ENCODE results near the gene ZNF594. TPM values are rescaled to one million over a fixed set of nuclear protein-coding genes. Genes with fewer than 3 reads are reported as not detected.
"Not testable (repeated sequence)": the region's sequence is repeated elsewhere in the genome, so short reads cannot be mapped to it uniquely, and the experiment has no call there.

The ZNF594 gene
- total RNA-seq, 1 donor from 2014 or later = 8.9 TPM

- not testable (repeated sequence) for H3K9me3 ChIP-seq (ENCODE audit: control insufficient read depth in 3 of 3, low read length in 3 of 3); H3K4me3 ChIP-seq (ENCODE audit: low read length in 3 of 3); H3K27ac ChIP-seq (ENCODE audit: low read depth, low read length); H3K36me3 ChIP-seq (ENCODE audit: control insufficient read depth in 3 of 3, insufficient read depth in 3 of 3, low read length in 3 of 3); H3K4me1 ChIP-seq (ENCODE audit: control insufficient read depth in 3 of 3, insufficient read depth in 3 of 3, low read length in 3 of 3); H3K9ac ChIP-seq (ENCODE audit: low read depth in 1 of 3, low read length in 3 of 3); H3K27me3 ChIP-seq (ENCODE audit: control insufficient read depth in 3 of 3, insufficient read depth in 3 of 3, low read length in 3 of 3)
Measured at GRCh38 chr17:5138198-5138544, 53.5 kb downstream of the ZNF594 start.

GRCh38 chr17:5137511-5138197 lies 54.0 kb downstream of the ZNF594 start:
- not testable (repeated sequence) for H3K27ac ChIP-seq (ENCODE audit: low read depth, low read length); H3K9me3 ChIP-seq (ENCODE audit: control insufficient read depth in 3 of 3, low read length in 3 of 3); H3K27me3 ChIP-seq (ENCODE audit: control insufficient read depth in 3 of 3, insufficient read depth in 3 of 3, low read length in 3 of 3); H3K36me3 ChIP-seq (ENCODE audit: control insufficient read depth in 3 of 3, insufficient read depth in 3 of 3, low read length in 3 of 3); H3K4me1 ChIP-seq (ENCODE audit: control insufficient read depth in 3 of 3, insufficient read depth in 3 of 3, low read length in 3 of 3); H3K4me3 ChIP-seq (ENCODE audit: low read length in 3 of 3); H3K9ac ChIP-seq (ENCODE audit: low read depth in 1 of 3, low read length in 3 of 3)

GRCh38 chr17:5136580-5137412 lies 54.9 kb downstream of the ZNF594 start:
- not testable (repeated sequence) for H3K27me3 ChIP-seq (ENCODE audit: control insufficient read depth in 3 of 3, insufficient read depth in 3 of 3, low read length in 3 of 3); H3K4me3 ChIP-seq (ENCODE audit: low read length in 3 of 3); H3K27ac ChIP-seq (ENCODE audit: low read depth, low read length); H3K4me1 ChIP-seq (ENCODE audit: control insufficient read depth in 3 of 3, insufficient read depth in 3 of 3, low read length in 3 of 3); H3K9me3 ChIP-seq (ENCODE audit: control insufficient read depth in 3 of 3, low read length in 3 of 3); H3K36me3 ChIP-seq (ENCODE audit: control insufficient read depth in 3 of 3, insufficient read depth in 3 of 3, low read length in 3 of 3); H3K9ac ChIP-seq (ENCODE audit: low read depth in 1 of 3, low read length in 3 of 3)

GRCh38 chr17:5135726-5136579 lies 55.7 kb downstream of the ZNF594 start:
- Histone ChIP-seq H3K4me3 (ENCODE audit: low read length in 3 of 3) (no peak overlapping the region), H3K9me3 (ENCODE audit: control insufficient read depth in 3 of 3, low read length in 3 of 3) (no peaks in the 10 kb centered on the region), H3K4me1 (ENCODE audit: control insufficient read depth in 3 of 3, insufficient read depth in 3 of 3, low read length in 3 of 3) (no peaks in the 10 kb centered on the region), H3K27ac (ENCODE audit: low read depth, low read length) (no peak overlapping the region), H3K9ac (ENCODE audit: low read depth in 1 of 3, low read length in 3 of 3) (no peak overlapping the region), H3K36me3 (ENCODE audit: control insufficient read depth in 3 of 3, insufficient read depth in 3 of 3, low read length in 3 of 3) (peaks cover 0 to 2% (median 0%) of the 10 kb centered on the region in 3 donors), H3K27me3 (ENCODE audit: control insufficient read depth in 3 of 3, insufficient read depth in 3 of 3, low read length in 3 of 3) (no peaks in the 10 kb centered on the region)

- not testable (repeated sequence) for H3K4me1 ChIP-seq (ENCODE audit: control insufficient read depth in 3 of 3, insufficient read depth in 3 of 3, low read length in 3 of 3); H3K27ac ChIP-seq (ENCODE audit: low read depth, low read length); H3K9ac ChIP-seq (ENCODE audit: low read depth in 1 of 3, low read length in 3 of 3); H3K36me3 ChIP-seq (ENCODE audit: control insufficient read depth in 3 of 3, insufficient read depth in 3 of 3, low read length in 3 of 3); H3K27me3 ChIP-seq (ENCODE audit: control insufficient read depth in 3 of 3, insufficient read depth in 3 of 3, low read length in 3 of 3); H3K9me3 ChIP-seq (ENCODE audit: control insufficient read depth in 3 of 3, low read length in 3 of 3); H3K4me3 ChIP-seq (ENCODE audit: low read length in 3 of 3)
Measured at GRCh38 chr17:5135131-5135712, 56.4 kb downstream of the ZNF594 start.

- not testable (repeated sequence) for H3K4me3 ChIP-seq (ENCODE audit: low read length in 3 of 3); H3K9ac ChIP-seq (ENCODE audit: low read depth in 1 of 3, low read length in 3 of 3); H3K9me3 ChIP-seq (ENCODE audit: control insufficient read depth in 3 of 3, low read length in 3 of 3); H3K27ac ChIP-seq (ENCODE audit: low read depth, low read length); H3K4me1 ChIP-seq (ENCODE audit: control insufficient read depth in 3 of 3, insufficient read depth in 3 of 3, low read length in 3 of 3); H3K36me3 ChIP-seq (ENCODE audit: control insufficient read depth in 3 of 3, insufficient read depth in 3 of 3, low read length in 3 of 3); H3K27me3 ChIP-seq (ENCODE audit: control insufficient read depth in 3 of 3, insufficient read depth in 3 of 3, low read length in 3 of 3)
Measured at GRCh38 chr17:5134571-5134970, 57.1 kb downstream of the ZNF594 start.

- H3K36me3 ChIP-seq (ENCODE audit: control insufficient read depth in 3 of 3, insufficient read depth in 3 of 3, low read length in 3 of 3); H3K27me3 ChIP-seq (ENCODE audit: control insufficient read depth in 3 of 3, insufficient read depth in 3 of 3, low read length in 3 of 3); H3K4me1 ChIP-seq (ENCODE audit: control insufficient read depth in 3 of 3, insufficient read depth in 3 of 3, low read length in 3 of 3); H3K27ac ChIP-seq (ENCODE audit: low read depth, low read length); H3K9ac ChIP-seq (ENCODE audit: low read depth in 1 of 3, low read length in 3 of 3); H3K4me3 ChIP-seq (ENCODE audit: low read length in 3 of 3); H3K9me3 ChIP-seq (ENCODE audit: control insufficient read depth in 3 of 3, low read length in 3 of 3): not testable (repeated sequence)
Measured at GRCh38 chr17:5133961-5134360, 57.7 kb downstream of the ZNF594 start.

GRCh38 chr17:5133311-5133710 lies 58.4 kb downstream of the ZNF594 start:
- no peaks in the 10 kb centered on the region for H3K27me3 ChIP-seq (ENCODE audit: control insufficient read depth in 3 of 3, insufficient read depth in 3 of 3, low read length in 3 of 3)
- no peaks in the 10 kb centered on the region for H3K9me3 ChIP-seq (ENCODE audit: control insufficient read depth in 3 of 3, low read length in 3 of 3)
- H3K4me1 ChIP-seq (ENCODE audit: control insufficient read depth in 3 of 3, insufficient read depth in 3 of 3, low read length in 3 of 3) = no peaks in the 10 kb centered on the region
- H3K4me3 ChIP-seq (ENCODE audit: low read length in 3 of 3) = no peak overlapping the region
- peaks cover 0 to 2% (median 0%) of the 10 kb centered on the region in 3 donors for H3K36me3 ChIP-seq (ENCODE audit: control insufficient read depth in 3 of 3, insufficient read depth in 3 of 3, low read length in 3 of 3)
- H3K27ac ChIP-seq (ENCODE audit: low read depth, low read length) = no peak overlapping the region
- no peak overlapping the region for H3K9ac ChIP-seq (ENCODE audit: low read depth in 1 of 3, low read length in 3 of 3)

- H3K4me1 ChIP-seq (ENCODE audit: control insufficient read depth in 3 of 3, insufficient read depth in 3 of 3, low read length in 3 of 3); H3K9ac ChIP-seq (ENCODE audit: low read depth in 1 of 3, low read length in 3 of 3); H3K36me3 ChIP-seq (ENCODE audit: control insufficient read depth in 3 of 3, insufficient read depth in 3 of 3, low read length in 3 of 3); H3K4me3 ChIP-seq (ENCODE audit: low read length in 3 of 3); H3K9me3 ChIP-seq (ENCODE audit: control insufficient read depth in 3 of 3, low read length in 3 of 3); H3K27me3 ChIP-seq (ENCODE audit: control insufficient read depth in 3 of 3, insufficient read depth in 3 of 3, low read length in 3 of 3); H3K27ac ChIP-seq (ENCODE audit: low read depth, low read length): not testable (repeated sequence)
Measured at GRCh38 chr17:5132503-5133225, 59.0 kb downstream of the ZNF594 start.

Measured in skeletal muscle tissue (tissue), 4 donors.